T-helper 1 cell treated with Interleukin-12 subunit alpha and Interleukin-12 subunit beta and Interleukin-4 antibody, amounts not matched to agents 30 μg/mL and 1 μg/mL, for 36 hours (primary cell): ENCODE results near the gene ABCC8.
"Not testable (repeated sequence)": the region's sequence is repeated elsewhere in the genome, so short reads cannot be mapped to it uniquely, and the experiment has no call there.

Experiments used
- H3K27ac Mint-ChIP-seq: one replicate; pipeline ENCODE4 v1.8.0; 2021; ENCODE audit warnings: mild to moderate bottlenecking, mixed read lengths
- H3K27me3 Mint-ChIP-seq: one replicate; pipeline ENCODE4 v1.8.0; 2021; ENCODE audit warnings: low read depth, mixed read lengths
- H3K36me3 Mint-ChIP-seq: one replicate; pipeline ENCODE4 v1.8.0; 2021; ENCODE audit warnings: low read depth, mixed read lengths
- H3K4me1 Mint-ChIP-seq: one replicate; pipeline ENCODE4 v1.8.0; 2021; ENCODE audit warnings: low read depth, mixed read lengths
- H3K4me3 Mint-ChIP-seq: one replicate; pipeline ENCODE4 v1.8.0; 2021; ENCODE audit warnings: mild to moderate bottlenecking, moderate library complexity, mixed read lengths
- H3K9me3 Mint-ChIP-seq: one replicate; pipeline ENCODE4 v1.8.0; 2021; ENCODE audit warnings: mixed read lengths

Gene ABCC8

DNA sequence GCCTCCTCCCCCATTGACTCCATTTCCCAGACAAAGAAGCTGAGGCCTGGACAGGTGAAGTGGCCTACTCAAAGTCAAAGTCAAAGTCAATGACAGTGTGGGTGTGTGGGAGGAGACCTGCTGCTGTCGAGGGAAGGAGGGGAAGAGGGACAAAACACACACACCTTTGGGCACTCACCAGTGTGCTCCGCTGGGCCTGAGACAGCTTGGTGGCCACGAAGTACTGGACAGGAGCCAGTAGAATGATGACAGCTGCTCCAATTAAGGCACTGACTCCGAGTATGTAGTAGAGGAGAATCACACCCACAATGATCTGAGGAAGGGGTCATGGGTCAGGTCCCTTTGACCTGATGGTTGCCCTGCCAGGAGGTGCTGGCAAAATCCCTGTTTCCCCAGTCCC, 33.6 kb downstream of the ABCC8 start:
- no peak overlapping the region for H3K27ac Mint-ChIP-seq
- H3K9me3 Mint-ChIP-seq = no peaks in the 10 kb centered on the region
- peaks cover 4% of the 10 kb centered on the region for H3K27me3 Mint-ChIP-seq
- H3K36me3 Mint-ChIP-seq = no peaks in the 10 kb centered on the region
- H3K4me3 Mint-ChIP-seq = no peak overlapping the region
- H3K4me1 Mint-ChIP-seq = peaks cover 8% of the 10 kb centered on the region

DNA sequence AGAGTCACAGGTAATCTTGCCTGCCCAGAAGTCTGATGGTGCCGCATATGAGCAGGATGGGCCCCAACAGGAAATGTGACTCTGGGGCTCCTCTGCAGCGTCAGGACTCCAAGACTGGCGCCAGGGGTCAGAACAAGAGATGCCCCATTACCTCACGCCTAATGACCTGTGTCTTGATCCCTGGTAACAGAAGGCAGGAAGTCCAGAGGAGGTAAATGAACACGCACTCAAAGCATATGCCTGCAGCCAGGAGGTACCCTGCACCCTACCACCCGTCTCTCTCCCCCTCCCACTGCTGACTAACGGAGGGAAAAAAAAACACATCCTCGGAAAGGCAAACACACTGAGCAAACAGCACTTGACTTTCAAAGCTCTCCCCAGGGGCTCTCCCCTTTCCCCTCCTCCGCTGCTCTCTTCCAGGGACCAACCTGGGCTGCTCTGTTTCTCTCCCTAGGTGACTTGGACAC, 37.3 kb downstream of the ABCC8 start:
- H3K9me3 Mint-ChIP-seq = no peaks in the 10 kb centered on the region
- no peaks in the 10 kb centered on the region for H3K36me3 Mint-ChIP-seq
- H3K4me1 Mint-ChIP-seq = peaks cover 11% of the 10 kb centered on the region
- H3K27me3 Mint-ChIP-seq = peaks cover 15% of the 10 kb centered on the region
- no peak overlapping the region for H3K4me3 Mint-ChIP-seq
- H3K27ac Mint-ChIP-seq = no peak overlapping the region

DNA sequence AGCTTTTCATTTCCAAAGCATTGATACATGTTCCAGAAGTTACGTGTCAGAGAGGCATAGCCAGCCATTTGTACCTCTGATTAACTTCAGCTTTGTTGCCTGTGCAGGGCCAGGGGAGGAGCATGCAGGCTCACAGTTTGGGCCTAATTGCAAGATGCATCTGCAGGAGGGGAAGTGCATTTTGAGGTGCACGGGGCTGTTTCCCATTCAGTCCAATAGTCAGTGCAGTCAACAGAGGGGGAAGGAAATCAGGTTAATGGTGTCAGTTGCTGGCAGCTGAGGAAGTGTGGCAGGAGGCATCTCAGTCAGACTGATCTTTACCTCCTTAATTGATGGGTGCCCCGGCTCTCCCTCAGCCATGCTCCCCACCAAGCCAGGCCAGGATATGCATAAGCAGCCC, 39.3 kb downstream of the ABCC8 start:
- Mint-ChIP-seq H3K27ac (no peak overlapping the region), H3K4me1 (peaks cover 11% of the 10 kb centered on the region), H3K27me3 (peaks cover 15% of the 10 kb centered on the region), H3K4me3 (no peak overlapping the region), H3K9me3 (no peaks in the 10 kb centered on the region), H3K36me3 (no peaks in the 10 kb centered on the region)

DNA sequence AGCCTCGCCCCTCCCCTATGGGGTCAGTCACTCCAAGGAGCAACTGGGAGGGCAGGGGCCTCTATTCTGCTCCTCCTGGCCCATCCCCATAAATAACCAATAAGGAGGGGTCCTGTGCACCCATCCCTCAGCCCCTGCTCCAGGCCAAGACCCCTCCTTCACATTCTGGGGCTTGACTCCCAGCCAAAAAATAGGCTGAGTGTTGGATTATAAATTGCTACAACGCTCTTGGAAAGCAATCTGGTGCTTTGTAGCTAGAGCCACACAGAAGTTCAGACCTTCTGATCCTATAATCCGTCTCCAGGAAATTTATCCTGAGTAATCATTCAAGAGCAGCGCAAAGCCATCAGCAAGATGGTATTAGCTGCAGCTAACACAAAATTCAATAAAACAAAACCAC, 42.5 kb downstream of the ABCC8 start:
- H3K9me3 Mint-ChIP-seq = no peaks in the 10 kb centered on the region
- peaks cover 11% of the 10 kb centered on the region for H3K27me3 Mint-ChIP-seq
- no peaks in the 10 kb centered on the region for H3K36me3 Mint-ChIP-seq
- no peak overlapping the region for H3K27ac Mint-ChIP-seq
- H3K4me3 Mint-ChIP-seq = no peak overlapping the region
- H3K4me1 Mint-ChIP-seq = peaks cover 7% of the 10 kb centered on the region

DNA sequence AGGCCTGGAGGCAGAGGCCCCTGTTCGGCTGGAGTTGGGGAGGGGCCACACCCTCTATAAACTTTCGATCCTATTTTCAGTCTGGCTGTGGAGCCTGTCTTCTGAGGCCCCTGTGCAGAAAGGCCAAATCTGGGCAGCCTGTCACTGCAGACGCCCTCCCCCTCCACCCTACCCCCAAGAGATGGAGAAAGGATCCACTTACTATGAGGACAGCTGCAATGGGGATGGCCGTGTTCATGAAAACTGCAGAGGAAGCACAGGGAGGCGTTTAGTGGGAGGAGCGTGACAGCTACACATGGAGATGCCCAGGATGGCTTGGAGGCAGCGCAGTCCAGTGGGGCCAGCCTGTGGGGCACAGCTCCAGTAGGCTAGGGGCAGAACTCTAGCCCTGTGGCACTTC, 44.6 kb downstream of the ABCC8 start:
- Mint-ChIP-seq H3K9me3 (no peaks in the 10 kb centered on the region), H3K4me3 (no peak overlapping the region), H3K27me3 (peaks cover 16% of the 10 kb centered on the region), H3K4me1 (no peaks in the 10 kb centered on the region), H3K36me3 (no peaks in the 10 kb centered on the region), H3K27ac (no peak overlapping the region)

DNA sequence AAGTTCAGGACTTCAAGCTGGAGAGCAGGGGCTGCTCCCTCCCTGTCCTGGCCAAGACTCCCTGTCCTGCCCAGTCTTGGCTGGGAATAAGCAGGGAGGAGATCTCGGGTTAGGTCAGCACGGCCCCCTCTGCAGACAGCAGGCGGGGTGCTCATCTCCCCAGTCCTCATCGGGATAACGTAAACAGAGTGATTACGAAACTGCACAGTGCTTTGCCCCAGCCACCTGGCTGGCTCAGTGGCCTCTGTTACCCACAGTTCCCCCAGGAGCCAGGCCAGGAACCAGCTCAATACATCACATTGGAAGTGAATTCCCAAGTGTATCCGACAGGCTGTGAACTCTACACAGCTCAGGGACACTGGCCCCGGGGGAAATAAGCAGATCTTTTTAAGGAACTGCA, 45.5 kb downstream of the ABCC8 start:
- Mint-ChIP-seq H3K36me3 (no peaks in the 10 kb centered on the region), H3K27me3 (peaks cover 16% of the 10 kb centered on the region), H3K27ac (no peak overlapping the region), H3K4me1 (peaks cover 5% of the 10 kb centered on the region), H3K4me3 (no peak overlapping the region), H3K9me3 (no peaks in the 10 kb centered on the region)

DNA sequence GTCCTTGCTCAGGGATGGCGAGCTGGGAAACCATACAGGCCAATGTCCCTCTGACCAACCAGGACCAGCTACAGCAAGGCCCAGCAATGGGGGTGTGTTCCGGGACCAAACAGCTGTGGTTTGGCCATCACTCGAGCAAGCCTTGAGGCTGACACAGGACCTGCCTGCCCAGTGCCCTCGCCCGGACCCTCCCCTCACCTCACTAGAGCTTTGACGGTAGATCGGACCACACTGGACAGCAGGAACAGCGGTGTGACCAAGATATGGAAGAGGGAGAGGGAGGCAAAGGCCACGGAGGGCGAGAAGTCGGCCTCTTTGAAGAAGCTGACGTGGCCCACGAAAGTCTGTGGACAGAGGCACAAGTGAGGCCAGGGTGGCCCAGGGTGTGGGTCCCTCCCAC, 46.0 kb downstream of the ABCC8 start:
- H3K9me3 Mint-ChIP-seq = no peaks in the 10 kb centered on the region
- H3K36me3 Mint-ChIP-seq = no peaks in the 10 kb centered on the region
- H3K27me3 Mint-ChIP-seq = peaks cover 20% of the 10 kb centered on the region
- H3K4me1 Mint-ChIP-seq = peaks cover 6% of the 10 kb centered on the region
- no peak overlapping the region for H3K4me3 Mint-ChIP-seq
- no peak overlapping the region for H3K27ac Mint-ChIP-seq

DNA sequence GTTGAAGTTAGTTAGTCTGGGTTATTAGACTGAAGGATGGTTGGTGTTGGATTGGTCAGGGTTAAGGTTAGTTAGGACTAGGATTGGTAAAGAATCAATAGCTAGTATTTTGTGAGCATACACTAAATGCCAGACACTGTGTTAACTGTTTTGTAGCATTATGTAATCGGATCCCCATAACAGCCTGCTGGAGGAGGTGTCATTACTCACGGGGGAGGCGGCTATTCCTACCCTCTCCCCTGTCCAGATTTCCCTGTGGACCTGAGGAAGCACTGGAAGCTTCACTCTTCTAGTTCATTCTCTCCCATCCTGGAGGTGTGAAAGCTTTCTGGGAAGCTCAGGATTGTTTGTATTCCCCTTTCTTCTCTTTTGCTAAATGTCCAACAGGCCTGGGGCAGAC, 47.7 kb downstream of the ABCC8 start:
- H3K9me3 Mint-ChIP-seq = no peaks in the 10 kb centered on the region
- no peaks in the 10 kb centered on the region for H3K36me3 Mint-ChIP-seq
- H3K4me3 Mint-ChIP-seq = no peak overlapping the region
- no peak overlapping the region for H3K27ac Mint-ChIP-seq
- H3K4me1 Mint-ChIP-seq = peaks cover 6% of the 10 kb centered on the region
- peaks cover 17% of the 10 kb centered on the region for H3K27me3 Mint-ChIP-seq

DNA sequence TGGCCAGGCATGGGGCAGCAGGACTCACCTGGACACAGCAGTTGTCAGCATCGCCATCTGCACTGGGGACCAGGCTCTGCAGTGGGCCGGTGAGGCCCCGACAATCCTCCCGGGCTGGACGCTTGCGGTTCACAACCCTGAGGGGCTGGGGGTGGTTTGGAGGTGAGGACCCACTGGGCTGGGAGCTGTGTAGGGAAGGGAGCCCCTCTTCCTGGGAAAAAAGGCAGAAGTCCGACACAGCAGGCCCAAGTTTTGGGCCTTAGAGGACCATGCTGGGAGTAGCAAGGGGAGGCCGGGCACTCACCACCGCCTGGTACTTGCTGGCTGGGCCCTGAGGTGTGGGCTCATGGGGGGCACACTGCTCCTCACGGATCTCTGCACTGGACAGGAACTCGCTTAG, 48.4 kb downstream of the ABCC8 start:
- Mint-ChIP-seq H3K9me3 (no peaks in the 10 kb centered on the region), H3K36me3 (no peaks in the 10 kb centered on the region), H3K27me3 (peaks cover 17% of the 10 kb centered on the region), H3K4me1 (peaks cover 6% of the 10 kb centered on the region), H3K27ac (no peak overlapping the region), H3K4me3 (no peak overlapping the region)

DNA sequence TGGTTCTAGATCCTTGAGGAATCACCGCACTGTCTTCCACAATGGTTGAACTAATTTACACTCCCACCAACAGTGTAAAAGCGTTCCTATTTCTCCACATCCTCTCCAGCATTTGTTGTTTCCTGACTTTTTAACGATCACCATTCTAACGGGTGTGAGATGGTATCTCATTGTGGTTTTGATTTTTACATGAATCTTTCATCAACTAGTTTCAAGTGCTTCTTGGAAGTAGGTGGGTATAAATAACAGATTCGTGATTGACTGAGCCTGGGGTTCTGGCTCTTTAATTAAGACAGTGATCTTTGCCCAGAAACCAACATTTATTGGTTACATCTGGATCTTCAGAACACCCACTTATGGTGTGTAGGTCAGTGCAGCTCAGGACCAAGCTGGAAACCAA, 50.4 kb downstream of the ABCC8 start:
- not testable (repeated sequence) for H3K4me3 Mint-ChIP-seq, H3K4me1 Mint-ChIP-seq, H3K9me3 Mint-ChIP-seq, H3K27ac Mint-ChIP-seq, H3K36me3 Mint-ChIP-seq
- peaks cover 31% of the 10 kb centered on the region for H3K27me3 Mint-ChIP-seq

DNA sequence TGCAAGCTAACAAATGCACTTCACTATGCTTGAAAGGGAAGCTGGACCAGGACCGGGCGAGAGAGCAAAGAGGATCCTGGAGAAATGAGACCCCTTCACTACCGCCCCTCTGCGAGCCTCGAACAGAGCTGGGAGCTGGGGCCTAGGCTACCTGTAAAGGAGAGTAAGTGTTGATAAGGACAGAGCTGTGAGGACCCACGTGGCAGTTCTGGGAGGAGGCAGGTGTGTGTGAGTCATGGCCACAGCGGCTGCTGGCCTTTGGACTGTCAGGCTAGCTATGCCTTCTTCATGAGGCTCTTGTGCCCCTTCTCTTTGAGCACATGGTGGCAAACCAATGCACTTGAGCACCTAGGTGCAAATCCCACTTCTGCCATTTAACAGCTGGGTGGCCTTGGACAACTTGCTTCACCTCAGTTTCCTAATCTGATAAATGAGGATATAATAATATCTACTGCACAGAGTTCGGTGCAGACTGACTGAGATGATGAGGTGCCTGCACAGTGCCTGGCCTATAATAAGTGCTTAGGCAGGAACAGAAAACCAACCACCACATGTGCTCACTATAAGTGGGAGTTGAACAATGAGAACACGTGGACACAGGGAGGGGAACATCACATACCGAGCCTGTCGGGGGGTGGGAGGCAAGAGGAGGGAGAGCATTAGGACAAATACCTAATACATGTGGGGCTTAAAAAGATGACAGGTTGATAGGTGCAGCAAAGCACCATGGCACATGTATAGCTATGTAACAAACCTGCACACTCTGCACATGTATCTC, 52.9 kb downstream of the ABCC8 start:
- Mint-ChIP-seq H3K9me3 (no peaks in the 10 kb centered on the region), H3K27me3 (peaks cover 48% of the 10 kb centered on the region), H3K4me1 (peaks cover 8% of the 10 kb centered on the region), H3K4me3 (no peak overlapping the region), H3K27ac (no peak overlapping the region), H3K36me3 (no peaks in the 10 kb centered on the region)

DNA sequence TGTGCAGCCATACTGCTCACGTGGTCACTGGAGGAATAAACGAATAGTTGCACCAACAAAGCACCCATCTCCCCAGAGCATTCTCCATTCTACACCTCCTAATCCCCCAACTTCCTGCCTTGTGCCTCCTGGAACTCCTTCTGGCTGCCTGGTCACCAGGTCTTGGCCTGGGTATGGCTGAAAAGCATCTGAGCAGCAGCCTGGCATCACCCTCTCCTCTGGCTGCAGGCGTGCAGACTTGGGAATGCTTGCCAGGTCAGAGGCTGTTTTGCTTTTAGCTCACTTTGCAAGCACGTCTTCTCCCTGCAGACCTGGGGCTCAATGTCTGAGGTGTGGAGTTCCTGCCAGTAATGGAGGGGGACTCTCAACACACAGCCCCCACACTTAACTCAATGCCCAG, 54.9 kb downstream of the ABCC8 start:
- no peak overlapping the region for H3K4me3 Mint-ChIP-seq
- H3K9me3 Mint-ChIP-seq = no peaks in the 10 kb centered on the region
- H3K27me3 Mint-ChIP-seq = peaks cover 59% of the 10 kb centered on the region
- H3K27ac Mint-ChIP-seq = no peak overlapping the region
- no peaks in the 10 kb centered on the region for H3K36me3 Mint-ChIP-seq
- peaks cover 11% of the 10 kb centered on the region for H3K4me1 Mint-ChIP-seq

DNA sequence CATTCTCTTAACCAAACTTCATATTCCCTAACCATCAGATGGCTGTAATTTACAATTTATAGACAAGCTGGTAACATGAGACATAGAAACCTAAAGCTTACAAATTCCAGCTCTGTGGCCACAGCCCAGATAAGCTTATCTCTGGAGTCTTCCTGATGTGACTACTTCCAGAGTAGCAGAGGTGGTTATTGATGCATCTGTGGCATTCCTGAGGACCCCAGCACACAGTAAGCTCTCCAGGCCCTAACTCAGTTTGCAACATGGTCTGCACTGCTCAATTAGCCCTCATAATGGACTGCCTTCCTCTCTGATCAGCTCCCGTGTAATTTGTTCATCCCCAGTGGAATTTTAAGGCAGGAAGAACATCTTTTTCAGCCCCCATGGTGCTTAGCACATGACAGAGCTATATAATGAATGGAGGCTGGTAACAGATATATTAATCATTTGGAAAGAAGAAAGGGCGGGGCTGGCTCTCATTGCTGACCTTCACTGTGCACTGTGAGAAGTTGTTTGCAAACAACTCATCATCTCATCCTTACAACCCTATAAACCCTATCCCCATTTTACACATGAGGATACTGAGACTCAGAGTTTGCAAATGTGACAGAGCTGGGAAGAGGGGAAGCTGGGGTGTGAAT, 58.1 kb downstream of the ABCC8 start:
- Mint-ChIP-seq H3K36me3 (no peaks in the 10 kb centered on the region), H3K4me1 (peaks cover 20% of the 10 kb centered on the region), H3K4me3 (no peak overlapping the region), H3K27me3 (peaks cover 51% of the 10 kb centered on the region), H3K9me3 (no peaks in the 10 kb centered on the region), H3K27ac (no peak overlapping the region)

DNA sequence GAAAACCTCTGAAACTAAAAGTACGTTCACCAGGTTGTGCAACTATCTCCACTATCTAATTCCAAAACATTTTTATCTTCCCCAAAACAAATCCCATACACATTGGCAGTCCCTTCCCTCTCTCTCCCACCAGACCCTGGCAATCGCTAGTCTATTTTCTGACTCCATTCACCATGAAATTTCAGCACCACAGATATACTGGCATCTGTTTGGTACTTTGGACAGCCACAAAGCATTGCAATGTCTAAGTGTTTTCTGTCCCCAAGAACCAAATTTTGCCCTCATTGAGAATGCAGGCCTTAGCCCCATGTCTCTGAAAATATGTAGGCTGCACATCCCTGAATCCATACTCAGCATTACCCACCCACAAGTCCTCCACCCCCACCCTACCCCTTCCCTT, 60.2 kb downstream of the ABCC8 start:
- H3K9me3 Mint-ChIP-seq = no peaks in the 10 kb centered on the region
- peaks cover 37% of the 10 kb centered on the region for H3K27me3 Mint-ChIP-seq
- peaks cover 25% of the 10 kb centered on the region for H3K4me1 Mint-ChIP-seq
- H3K27ac Mint-ChIP-seq = no peak overlapping the region
- no peaks in the 10 kb centered on the region for H3K36me3 Mint-ChIP-seq
- H3K4me3 Mint-ChIP-seq = no peak overlapping the region

DNA sequence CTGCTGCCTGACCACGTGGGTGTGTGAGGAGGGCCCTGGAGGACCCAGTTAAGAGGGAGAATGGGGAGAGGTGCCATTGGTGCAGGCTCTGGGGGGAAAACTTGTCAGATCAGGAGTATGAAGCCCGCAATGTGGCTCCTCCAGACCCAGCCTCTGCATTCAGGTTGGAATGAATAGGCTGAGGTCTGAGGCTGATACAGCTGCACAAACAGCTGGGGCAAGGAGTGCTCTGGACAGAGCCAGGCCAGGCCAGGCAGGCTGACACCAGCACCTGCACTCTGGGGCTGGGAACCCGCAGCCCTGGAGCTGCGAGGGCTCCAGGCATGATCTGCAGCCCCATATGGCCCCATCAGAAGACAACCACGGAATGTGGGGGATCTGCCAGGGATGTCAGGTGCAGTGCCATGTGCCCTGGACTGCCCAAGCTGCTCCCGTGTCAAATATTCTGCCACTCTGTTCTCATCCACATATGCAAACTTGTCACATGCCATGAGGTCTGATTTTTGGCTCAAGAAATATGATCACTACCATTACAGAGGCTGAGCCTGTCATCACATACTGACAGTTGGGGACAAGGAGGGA, 61.0 kb downstream of the ABCC8 start:
- Mint-ChIP-seq H3K4me3 (no peak overlapping the region), H3K27ac (no peak overlapping the region), H3K4me1 (peaks cover 25% of the 10 kb centered on the region)

More for the DNA sequence above, 61.0 kb downstream of the ABCC8 start:
- H3K9me3 Mint-ChIP-seq = no peaks in the 10 kb centered on the region
- H3K27me3 Mint-ChIP-seq = peaks cover 31% of the 10 kb centered on the region
- no peaks in the 10 kb centered on the region for H3K36me3 Mint-ChIP-seq
